Measurements from ENCODE around the gene C14orf119.

C14orf119 gene

GRCh38 chr14:23053426-23053825, 41.9 kb upstream of the C14orf119 start:
- Histone ChIP-seq H3K36me3 (ENCODE audit: insufficient read depth, low read length) (no peaks in the 10 kb centered on the region), H3K27ac (no peak overlapping the region), H3K9me3 (ENCODE audit: low read depth, low read length) (no peaks in the 10 kb centered on the region), H3K4me3 (no peak overlapping the region), H3K9ac (ENCODE audit: insufficient read length) (no peak overlapping the region)
- DNase-seq (ENCODE audit: low read depth, low spot score), result no peak
- no peak for TF ChIP-seq EZH2 (IDR thresholded peaks at IDR 0.05)
- TF ChIP-seq FOXP2 (optimal IDR thresholded peaks at IDR 0.05; ENCODE audit: control extremely low read depth, extremely low read length, insufficient read depth), result no peak
- no peak for TF ChIP-seq POLR2AphosphoS5 (IDR thresholded peaks at IDR 0.05; ENCODE audit: borderline replicate concordance, low read depth, low read length)

- Histone ChIP-seq H3K9ac (ENCODE audit: insufficient read length) (no peak overlapping the region), H3K36me3 (ENCODE audit: insufficient read depth, low read length) (peaks cover 6% of the 10 kb centered on the region; the same call in 1 of the 2 replicates), H3K27ac (no peak overlapping the region), H3K9me3 (ENCODE audit: low read depth, low read length) (no peaks in the 10 kb centered on the region), H3K4me3 (no peak overlapping the region)
- TF ChIP-seq FOXP2 (optimal IDR thresholded peaks at IDR 0.05; ENCODE audit: control extremely low read depth, extremely low read length, insufficient read depth) (no peak), EZH2 (IDR thresholded peaks at IDR 0.05) (no peak), POLR2AphosphoS5 (IDR thresholded peaks at IDR 0.05; ENCODE audit: borderline replicate concordance, low read depth, low read length) (no peak)
- no peak for DNase-seq (ENCODE audit: low read depth, low spot score)
Measured at GRCh38 chr14:23054000-23054811, 41.1 kb upstream of the C14orf119 start.

DNA sequence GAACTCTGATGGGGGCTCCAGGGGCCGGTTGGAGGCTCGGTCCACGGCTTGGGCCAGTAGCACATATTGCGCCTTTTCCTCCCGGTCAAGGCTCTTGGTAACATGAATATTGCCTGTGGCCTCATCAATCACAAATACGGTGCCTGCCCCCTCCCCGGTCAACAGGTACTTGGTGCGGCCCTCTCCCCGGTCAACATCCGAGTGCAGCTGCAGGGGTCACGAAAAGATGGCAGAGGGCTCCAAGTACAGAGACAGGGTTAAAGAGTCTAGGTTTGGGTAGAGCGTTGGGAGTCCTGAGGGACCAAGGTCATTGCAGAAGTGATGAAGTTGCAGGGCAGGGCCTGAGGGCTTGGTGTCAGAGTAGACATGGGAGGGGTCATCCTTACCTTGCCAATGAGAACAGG, 40.2 kb upstream of the C14orf119 start:
- Histone ChIP-seq H3K9ac (ENCODE audit: insufficient read length) (no peak overlapping the region), H3K27ac (no peak overlapping the region)
- TF ChIP-seq EZH2 (IDR thresholded peaks at IDR 0.05) (no peak), FOXP2 (optimal IDR thresholded peaks at IDR 0.05; ENCODE audit: control extremely low read depth, extremely low read length, insufficient read depth) (no peak), POLR2AphosphoS5 (IDR thresholded peaks at IDR 0.05; ENCODE audit: borderline replicate concordance, low read depth, low read length) (no peak)

DNA sequence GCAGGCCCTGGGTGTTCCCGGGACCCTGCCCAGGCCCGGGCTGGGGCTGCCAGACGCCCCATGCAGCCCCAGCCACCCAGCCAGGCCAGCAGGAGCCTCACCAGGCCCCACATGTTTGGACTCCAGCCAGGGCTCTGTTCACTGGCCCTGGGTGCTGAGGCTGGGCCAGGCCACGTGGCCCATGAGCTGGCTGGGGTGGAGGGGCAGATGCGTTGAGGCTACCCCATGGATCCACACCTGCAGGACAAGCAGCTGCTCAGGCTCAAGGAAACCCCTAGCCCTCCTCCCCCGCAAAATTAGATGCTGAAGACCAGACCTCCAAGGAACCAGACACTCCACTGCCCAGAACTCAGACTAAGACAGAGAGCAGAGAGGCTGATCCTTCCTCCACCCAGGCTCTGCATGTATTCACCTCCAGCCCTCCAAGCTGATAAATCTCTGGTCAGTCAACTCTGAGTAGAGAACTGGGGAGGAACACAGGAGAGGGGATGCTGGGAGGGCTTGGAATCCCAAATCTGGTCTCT, 39.6 kb upstream of the C14orf119 start:
- no peak for DNase-seq (ENCODE audit: low read depth, low spot score)
- H3K9ac ChIP-seq (ENCODE audit: insufficient read length), result no peak overlapping the region
- H3K9me3 ChIP-seq (ENCODE audit: low read depth, low read length), result no peaks in the 10 kb centered on the region
- no peak overlapping the region for H3K27ac ChIP-seq
- H3K4me3 ChIP-seq, result no peak overlapping the region; the same call in 1 of the 2 replicates
- TF ChIP-seq FOXP2 (optimal IDR thresholded peaks at IDR 0.05; ENCODE audit: control extremely low read depth, extremely low read length, insufficient read depth) (no peak), POLR2AphosphoS5 (IDR thresholded peaks at IDR 0.05; ENCODE audit: borderline replicate concordance, low read depth, low read length) (no peak), EZH2 (IDR thresholded peaks at IDR 0.05) (no peak)
- peaks cover 16% of the 10 kb centered on the region for H3K36me3 ChIP-seq (ENCODE audit: insufficient read depth, low read length)

More for the DNA sequence above, 40.2 kb upstream of the C14orf119 start:
- Histone ChIP-seq H3K36me3 (ENCODE audit: insufficient read depth, low read length) (peaks cover 11% of the 10 kb centered on the region; the same call in 1 of the 2 replicates), H3K4me3 (no peak overlapping the region), H3K9me3 (ENCODE audit: low read depth, low read length) (no peaks in the 10 kb centered on the region)
- no peak for DNase-seq (ENCODE audit: low read depth, low spot score)

GRCh38 chr14:23056145-23056955, 39.0 kb upstream of the C14orf119 start:
- Histone ChIP-seq H3K9me3 (ENCODE audit: low read depth, low read length) (no peaks in the 10 kb centered on the region), H3K4me3 (peak overlapping the region; percentile 87), H3K9ac (ENCODE audit: insufficient read length) (peak overlapping the region; percentile 67), H3K27ac (no peak overlapping the region), H3K36me3 (ENCODE audit: insufficient read depth, low read length) (peaks cover 23% of the 10 kb centered on the region)
- no peak for DNase-seq (ENCODE audit: low read depth, low spot score)
- no peak for TF ChIP-seq EZH2 (IDR thresholded peaks at IDR 0.05)
- TF ChIP-seq POLR2AphosphoS5 (IDR thresholded peaks at IDR 0.05; ENCODE audit: borderline replicate concordance, low read depth, low read length), result no peak
- no peak for TF ChIP-seq FOXP2 (optimal IDR thresholded peaks at IDR 0.05; ENCODE audit: control extremely low read depth, extremely low read length, insufficient read depth)

- Histone ChIP-seq H3K4me3 (peak within 1 kb of the TSS; percentile 87), H3K27ac (peak within 1 kb of the TSS; percentile 68; the same call in 1 of the 2 replicates), H3K9me3 (ENCODE audit: low read depth, low read length) (no peaks in the 10 kb centered on the region), H3K36me3 (ENCODE audit: insufficient read depth, low read length) (peaks cover 27% of the 10 kb centered on the region), H3K9ac (ENCODE audit: insufficient read length) (peak within 1 kb of the TSS; percentile 67)
- no peak for TF ChIP-seq POLR2AphosphoS5 (IDR thresholded peaks at IDR 0.05; ENCODE audit: borderline replicate concordance, low read depth, low read length)
- TF ChIP-seq FOXP2 (optimal IDR thresholded peaks at IDR 0.05; ENCODE audit: control extremely low read depth, extremely low read length, insufficient read depth), result no peak
- no peak for TF ChIP-seq EZH2 (IDR thresholded peaks at IDR 0.05)
- DNase-seq (ENCODE audit: low read depth, low spot score), result no peak
Measured at GRCh38 chr14:23056956-23057756, 38.1 kb upstream of the C14orf119 start, which contains the start of gene CDH24. Gene CDH24, minus strand, starts transcription at chr14:23057520. Its CDS starts 1,787 bp downstream, at chr14:23055733.

GRCh38 chr14:23057757-23058653, 37.3 kb upstream of the C14orf119 start:
- DNase-seq (ENCODE audit: low read depth, low spot score), result no peak
- Histone ChIP-seq H3K9ac (ENCODE audit: insufficient read length) (peak overlapping the region; percentile 53), H3K27ac (peak overlapping the region; percentile 68; the same call in 1 of the 2 replicates), H3K9me3 (ENCODE audit: low read depth, low read length) (no peaks in the 10 kb centered on the region), H3K4me3 (peak overlapping the region; percentile 87), H3K36me3 (ENCODE audit: insufficient read depth, low read length) (peaks cover 35% of the 10 kb centered on the region)
- TF ChIP-seq EZH2 (IDR thresholded peaks at IDR 0.05) (no peak), POLR2AphosphoS5 (IDR thresholded peaks at IDR 0.05; ENCODE audit: borderline replicate concordance, low read depth, low read length) (peak; percentile 69)

Data from SK-N-MC (cell line).